BJ (cell line): Measurements from ENCODE around the gene DCUN1D3. TPM values are rescaled to one million over a fixed set of nuclear protein-coding genes. Genes with fewer than 3 reads are reported as not detected.

ENCODE experiments used
- CTCF ChIA-PET: fragments of 350-600 bp; formaldehyde crosslinking; extraction: SDS; loops from one replicate; lab custom pipeline; 2021; ENCODE audit warnings: antibody characterized with exemption, inconsistent platforms; lab: Yijun Ruan, JAX
- POLR2A ChIA-PET: fragments of 300-600 bp; sonication (Branson Sonifier 250); formaldehyde crosslinking; extraction: SDS; loops from one replicate; lab custom pipeline; 2021; ENCODE audit warnings: antibody characterized with exemption; lab: Charles Lee
- DNase-seq: peaks from one replicate; pipeline ENCODE4 v3.0.0-alpha.2; 2011; ENCODE audit warnings: low read depth
- H3K27me3 ChIP-seq: 2 replicates; pipeline ENCODE4 v1.6.0; 2011; ENCODE audit warnings: low read length; ENCODE audit not compliant: control insufficient read depth, insufficient read depth
- H3K36me3 ChIP-seq: 2 replicates; pipeline ENCODE4 v1.5.1; 2011; ENCODE audit warnings: low read length; ENCODE audit not compliant: control insufficient read depth, insufficient read depth
- H3K4me3 ChIP-seq: 2 replicates; pipeline ENCODE4 v1.5.1; 2011; ENCODE audit warnings: low read depth, mild to moderate bottlenecking, control low read depth, low read length
- polyA plus RNA-seq: library from polyadenylated mRNA; depleted of rRNA; stranded (reverse); fragments of >200 nt; gene quantifications from 2 replicates; pipeline ENCODE4 v1.2.3, GENCODE V29; 2011
- TF ChIP-seq, protein P1 (sequence below): IDR thresholded peaks from 2 replicates; pipeline ENCODE4 v1.5.1; 2011; ENCODE audit warnings: low read depth, mild to moderate bottlenecking, control low read depth, inconsistent platforms, low read length, moderate library complexity; ENCODE audit not compliant: insufficient read depth

DCUN1D3 gene
- polyA plus RNA-seq, 1 experiment = 10.9 TPM

DNA sequence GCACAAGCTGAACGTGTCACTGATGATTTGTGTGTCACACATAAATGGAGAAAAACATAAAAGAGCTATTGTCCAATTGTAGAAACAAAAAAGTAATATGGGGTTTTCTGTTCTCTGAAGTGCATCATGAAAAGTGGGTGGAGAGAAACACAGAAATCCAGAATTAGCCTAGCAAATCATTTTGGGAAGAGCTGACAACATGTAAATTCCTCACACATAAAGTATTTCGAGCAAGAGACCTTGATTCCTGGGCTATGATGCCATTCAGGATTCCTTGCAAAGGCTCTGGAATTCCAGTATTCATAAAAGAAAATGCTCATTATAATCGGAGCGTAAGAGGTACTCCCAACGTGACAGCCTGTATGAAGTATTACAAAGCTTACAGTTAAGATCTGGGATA, 1.1 kb downstream of the DCUN1D3 start:
- ChIA-PET CTCF (interaction anchor here (1.3 to 2.7 kb wide), 5 partner anchors 9 to 49 kb away, joined by 3 to 11 read pairs (median 4); no protein-coding TSS in a partner anchor), POLR2A (interaction anchor here (0.6 to 1.0 kb wide), 2 partner anchors 15 to 20 kb away, joined by 3 to 6 read pairs; no protein-coding TSS in a partner anchor)
- H3K27me3 ChIP-seq = no peaks in the 10 kb centered on the region
- DNase-seq = peak; percentile 54
- H3K4me3 ChIP-seq = peak overlapping the region; percentile 86
- TF ChIP-seq, protein P1, sequence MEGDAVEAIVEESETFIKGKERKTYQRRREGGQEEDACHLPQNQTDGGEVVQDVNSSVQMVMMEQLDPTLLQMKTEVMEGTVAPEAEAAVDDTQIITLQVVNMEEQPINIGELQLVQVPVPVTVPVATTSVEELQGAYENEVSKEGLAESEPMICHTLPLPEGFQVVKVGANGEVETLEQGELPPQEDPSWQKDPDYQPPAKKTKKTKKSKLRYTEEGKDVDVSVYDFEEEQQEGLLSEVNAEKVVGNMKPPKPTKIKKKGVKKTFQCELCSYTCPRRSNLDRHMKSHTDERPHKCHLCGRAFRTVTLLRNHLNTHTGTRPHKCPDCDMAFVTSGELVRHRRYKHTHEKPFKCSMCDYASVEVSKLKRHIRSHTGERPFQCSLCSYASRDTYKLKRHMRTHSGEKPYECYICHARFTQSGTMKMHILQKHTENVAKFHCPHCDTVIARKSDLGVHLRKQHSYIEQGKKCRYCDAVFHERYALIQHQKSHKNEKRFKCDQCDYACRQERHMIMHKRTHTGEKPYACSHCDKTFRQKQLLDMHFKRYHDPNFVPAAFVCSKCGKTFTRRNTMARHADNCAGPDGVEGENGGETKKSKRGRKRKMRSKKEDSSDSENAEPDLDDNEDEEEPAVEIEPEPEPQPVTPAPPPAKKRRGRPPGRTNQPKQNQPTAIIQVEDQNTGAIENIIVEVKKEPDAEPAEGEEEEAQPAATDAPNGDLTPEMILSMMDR = no peak
- no peaks in the 10 kb centered on the region; the same call in 1 of the 2 replicates for H3K36me3 ChIP-seq

DNA sequence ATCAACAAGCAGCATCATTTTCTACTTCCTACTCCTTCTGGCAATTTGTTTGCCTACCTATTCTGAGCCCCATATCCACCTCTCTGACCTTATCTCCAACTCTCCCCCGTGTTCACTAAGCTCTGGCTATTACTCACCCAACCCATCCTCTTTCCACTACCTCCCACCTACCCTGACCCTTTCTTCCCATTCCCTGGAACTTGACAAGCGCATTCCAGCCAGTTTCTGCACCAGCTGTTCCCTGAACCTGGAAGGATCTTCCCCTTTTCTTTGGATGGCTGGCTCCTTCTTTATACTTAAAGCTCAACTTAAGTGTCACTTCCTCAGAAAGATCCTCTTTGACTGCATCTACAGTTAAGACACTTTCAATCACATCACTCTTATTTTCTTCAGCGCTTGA, 2.2 kb downstream of the DCUN1D3 start:
- H3K4me3 ChIP-seq = no peak overlapping the region
- DNase-seq = no peak
- TF ChIP-seq, protein P1 = no peak
- H3K27me3 ChIP-seq = no peaks in the 10 kb centered on the region
- ChIA-PET POLR2A (no interaction called here), CTCF (interaction anchor here (0.7 to 2.7 kb wide), 5 partner anchors 9 to 201 kb away, joined by 3 to 11 read pairs (median 3); no protein-coding TSS in a partner anchor)
- peaks cover 4% of the 10 kb centered on the region; the same call in 1 of the 2 replicates for H3K36me3 ChIP-seq

DNA sequence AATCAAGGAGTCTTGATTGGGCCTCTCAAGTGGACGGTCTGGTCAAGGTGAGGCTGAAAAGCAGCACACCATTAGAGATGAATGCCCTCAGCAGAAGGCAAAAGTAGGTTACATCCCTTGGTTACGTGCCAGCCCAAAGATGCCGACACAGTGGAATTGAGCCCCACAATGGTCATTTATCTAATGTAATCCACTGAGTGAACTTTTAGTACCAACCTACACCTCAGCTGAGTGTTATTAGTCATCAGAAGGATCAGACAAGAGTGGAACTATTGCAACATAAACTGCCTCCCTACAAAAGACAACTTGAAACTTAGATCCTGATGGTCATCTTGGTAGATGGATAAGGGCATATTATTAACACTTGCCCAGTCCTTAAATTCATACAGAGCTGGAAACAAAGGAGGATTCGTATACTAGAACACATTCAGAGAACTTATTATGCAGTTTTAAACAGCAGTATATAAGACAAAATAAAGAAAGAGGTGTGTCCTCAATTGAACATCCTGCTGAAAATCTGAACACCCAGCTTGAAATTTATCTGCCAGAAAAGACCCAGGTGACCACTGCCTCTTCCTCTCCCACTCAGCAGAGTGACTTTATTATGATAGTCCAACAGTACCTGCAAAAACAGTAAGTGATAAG, 2.8 kb downstream of the DCUN1D3 start:
- TF ChIP-seq, protein P1 = no peak
- Histone ChIP-seq H3K27me3 (no peaks in the 10 kb centered on the region), H3K4me3 (no peak overlapping the region), H3K36me3 (peaks cover 4% of the 10 kb centered on the region; the same call in 1 of the 2 replicates)
- CTCF ChIA-PET = interaction anchor here (1.0 to 2.7 kb wide), 4 partner anchors 9 to 47 kb away, joined by 3 to 11 read pairs (median 4); no protein-coding TSS in a partner anchor
- no peak for DNase-seq
- POLR2A ChIA-PET = interaction anchor here (0.6 kb wide), 1 partner anchor 10 kb away, joined by 4 read pairs; no protein-coding TSS in a partner anchor

DNA sequence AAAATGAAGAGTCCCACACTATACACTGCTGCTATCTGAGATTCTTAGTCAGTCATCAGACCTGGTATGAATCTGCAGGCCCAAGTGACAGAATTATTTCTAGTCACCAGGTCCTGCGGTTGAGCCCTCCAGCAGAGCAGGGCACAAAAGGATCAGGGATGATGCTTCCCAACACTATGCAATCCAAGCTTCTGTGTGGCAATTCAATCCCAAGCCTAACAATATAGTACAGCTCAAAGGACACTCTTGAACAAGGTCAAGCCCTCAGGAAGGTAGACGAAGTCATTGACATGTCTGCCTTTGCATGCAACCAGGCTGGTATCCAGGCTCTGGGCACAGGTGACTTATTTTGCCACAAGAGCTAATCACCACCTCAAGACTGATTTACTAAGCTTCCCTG, 5.8 kb downstream of the DCUN1D3 start:
- peaks cover 10% of the 10 kb centered on the region for H3K36me3 ChIP-seq
- CTCF ChIA-PET = interaction anchor here (0.6 kb wide), 1 partner anchor 9 kb away, joined by 3 read pairs; no protein-coding TSS in a partner anchor
- DNase-seq = no peak
- TF ChIP-seq, protein P1 = no peak
- H3K4me3 ChIP-seq = no peak overlapping the region
- H3K27me3 ChIP-seq = no peaks in the 10 kb centered on the region
- POLR2A ChIA-PET = interaction anchor here (1.1 kb wide), 1 partner anchor 29 kb away, joined by 3 read pairs; no protein-coding TSS in a partner anchor

DNA sequence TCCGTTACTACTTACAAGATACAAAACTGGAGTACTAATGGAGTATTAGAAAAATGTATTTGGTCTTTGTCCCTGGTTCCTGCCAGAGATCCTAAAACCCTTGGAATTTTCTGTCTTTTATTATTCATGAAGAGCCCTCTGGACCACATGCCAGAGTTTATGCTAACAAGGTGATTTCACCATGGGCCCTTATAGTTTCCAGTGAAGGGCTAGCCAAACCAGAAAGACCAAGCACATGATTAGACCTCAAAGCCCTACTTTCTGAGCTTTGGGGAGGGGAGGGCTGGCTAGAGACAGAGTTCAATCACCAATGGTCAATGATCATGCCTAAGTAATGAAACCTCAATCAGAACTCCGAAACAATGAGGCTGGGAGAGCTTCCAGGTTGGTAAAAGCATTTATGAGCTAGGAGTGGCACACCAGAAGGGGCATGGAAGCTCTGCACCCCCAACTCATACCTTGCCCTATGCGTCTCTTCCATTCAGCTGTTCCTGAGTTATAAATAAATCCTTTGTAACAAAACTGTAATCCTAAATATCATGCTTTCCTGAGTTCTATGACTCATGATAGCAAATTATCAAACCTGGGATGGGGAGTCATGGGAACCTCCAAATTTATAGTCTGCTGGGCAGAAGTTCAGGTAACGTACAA, 10.4 kb downstream of the DCUN1D3 start:
- POLR2A ChIA-PET = interaction anchor here (0.7 kb wide), 2 partner anchors 411 to 635 kb away, joined by 6 to 7 read pairs; no protein-coding TSS in a partner anchor

More for the DNA sequence above, 10.4 kb downstream of the DCUN1D3 start:
- Histone ChIP-seq H3K36me3 (peaks cover 14% of the 10 kb centered on the region), H3K4me3 (no peak overlapping the region), H3K27me3 (no peaks in the 10 kb centered on the region)
- TF ChIP-seq, protein P1 = no peak
- CTCF ChIA-PET = interaction anchor here (0.8 to 1.5 kb wide), 2 partner anchors 9 to 40 kb away, joined by 3 to 4 read pairs; no protein-coding TSS in a partner anchor
- no peak for DNase-seq
